Renal cortex interstitium (tissue), 11 donors: ENCODE results near the gene PDCD11. TPM values are rescaled to one million over a fixed set of nuclear protein-coding genes. Genes with fewer than 3 reads are reported as not detected.

ENCODE experiments used
- DNase-seq, 11 donors: peaks; one replicate each; pipeline ENCODE4 v3.0.0-alpha.2; 2013; ENCODE audit warnings: low read depth in 9 of 11, low spot score in 4 of 11; ENCODE audit errors: extremely low read depth in 1 of 11
- polyA plus RNA-seq, 3 donors: library from polyadenylated mRNA; unstranded; fragments of 120-200 nt; gene quantifications; one replicate each; pipeline ENCODE4 v1.2.1, GENCODE V29; 2013; ENCODE audit not compliant: insufficient read length in 3 of 3

Gene PDCD11
- polyA plus RNA-seq, 3 donors: 35.7 to 38.6 (median 36.7) TPM

GRCh38 chr10:103492655-103493261 lies 96.3 kb downstream of the PDCD11 start:
- DNase-seq: no peak

GRCh38 chr10:103493362-103493915 lies 97.0 kb downstream of the PDCD11 start, which contains the start of gene NEURL1:
Gene NEURL1, plus strand, starts transcription at chr10:103493705. Its CDS starts 683 bp downstream, at chr10:103494388.
- peak in 2 of 11 donors; percentile 48 to 55 for DNase-seq

DNA sequence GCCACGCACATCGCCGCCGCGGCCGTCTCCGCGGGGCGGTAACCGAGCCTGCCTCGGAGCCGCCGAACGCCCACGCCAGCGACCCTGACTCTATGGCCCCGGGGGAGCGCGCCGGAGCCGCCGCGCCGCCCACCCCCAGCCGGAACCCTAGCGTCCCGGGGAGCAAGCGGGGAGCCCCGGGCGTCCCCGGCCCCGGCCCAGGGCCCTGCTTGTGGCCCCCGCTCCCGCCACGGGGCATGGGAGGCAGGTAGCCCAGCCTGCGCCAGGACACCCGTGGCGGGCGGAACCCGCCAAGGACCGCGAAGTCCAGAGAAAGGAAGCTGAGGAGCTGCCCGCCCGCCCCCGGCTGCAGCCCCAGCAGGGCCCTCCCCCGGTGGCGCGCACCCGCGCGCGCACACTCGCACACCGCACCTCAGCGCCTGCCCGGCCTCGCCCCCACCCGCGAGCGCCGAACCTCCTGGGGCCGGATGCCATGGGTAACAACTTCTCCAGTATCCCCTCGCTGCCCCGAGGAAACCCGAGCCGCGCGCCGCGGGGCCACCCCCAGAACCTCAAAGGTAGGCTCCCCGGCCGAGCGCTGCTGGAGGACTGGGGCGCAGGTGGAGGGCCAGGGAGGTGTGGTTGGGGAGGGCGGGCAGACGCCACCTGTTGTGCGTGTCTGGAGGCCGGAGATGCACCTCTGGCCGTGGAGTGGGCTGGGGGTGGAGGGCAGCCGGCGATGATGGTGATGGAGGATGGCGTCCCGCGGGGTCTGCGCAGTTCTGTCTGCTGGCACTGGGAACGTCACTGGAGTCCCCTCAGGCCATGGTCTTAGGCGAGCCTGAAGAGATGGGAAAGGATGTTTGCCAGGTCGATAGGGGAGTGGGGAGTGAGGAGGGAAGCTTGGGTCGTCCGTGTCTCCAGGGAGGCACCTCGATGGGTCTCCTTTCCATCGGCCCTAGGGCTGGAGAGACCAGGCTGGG lies 97.8 kb downstream of the PDCD11 start:
- no peak for DNase-seq

DNA sequence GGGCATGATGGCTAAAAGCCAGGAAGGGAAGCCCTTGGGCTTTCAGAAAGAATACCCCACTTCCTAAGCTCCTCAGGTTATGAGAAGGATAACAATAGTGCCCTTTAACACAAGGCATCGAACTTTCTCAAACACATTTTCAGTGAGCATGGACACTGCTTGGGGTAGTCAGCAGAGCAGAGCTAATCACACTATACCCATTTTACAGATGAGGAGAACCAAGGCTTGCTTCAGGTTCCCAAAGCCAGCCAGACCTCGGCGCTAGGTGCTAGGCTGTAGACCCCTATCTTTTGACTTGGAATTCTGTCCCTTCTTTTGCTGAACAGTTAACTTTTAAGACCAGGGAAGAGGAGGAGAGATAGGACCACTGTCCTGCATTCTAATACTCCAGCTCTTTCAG lies 98.9 kb downstream of the PDCD11 start:
- no peak for DNase-seq

Other genes starting within 250 kb of the PDCD11 start
- 100 to 1,000 TPM in 2 of 3 donors, 10 to 100 TPM in 1; 99.2 to 123 (median 105) TPM for gene NT5C2, start 203.4 kb upstream of the PDCD11 start, polyA plus RNA-seq
- gene RPEL1, start 150.7 kb upstream of the PDCD11 start, polyA plus RNA-seq: under 1 TPM; 0.14 to 0.19 (median 0.17) TPM
- gene INA, start 119.5 kb upstream of the PDCD11 start, polyA plus RNA-seq: 1 to 10 TPM in 1 of 3 donors, under 1 TPM in 2; 0.54 to 1.1 (median 0.64) TPM
- 10 to 100 TPM; 12.9 to 15.7 (median 13.9) TPM for gene PCGF6, start 45.5 kb upstream of the PDCD11 start, polyA plus RNA-seq
- gene TAF5, start 28.6 kb upstream of the PDCD11 start, polyA plus RNA-seq: 1 to 10 TPM; 7.4 to 8.9 (median 8.2) TPM
- 100 to 1,000 TPM; 192 to 270 (median 233) TPM for gene ATP5MK, start 151 bp upstream of the PDCD11 start, polyA plus RNA-seq
- gene CALHM2, start 55.7 kb downstream of the PDCD11 start, polyA plus RNA-seq: 10 to 100 TPM; 13.2 to 14.4 (median 14.4) TPM
- gene CALHM1, start 62.3 kb downstream of the PDCD11 start, polyA plus RNA-seq: under 1 TPM; 0.06 to 0.08 (median 0.08) TPM
- not detected for gene CALHM3, start 82.6 kb downstream of the PDCD11 start, polyA plus RNA-seq
- gene NEURL1, start 97.1 kb downstream of the PDCD11 start, polyA plus RNA-seq: 1 to 10 TPM in 2 of 3 donors, under 1 TPM in 1; 0.90 to 2.4 (median 1.8) TPM